ENCODE data around the gene TRIO. TPM values are rescaled to one million over a fixed set of nuclear protein-coding genes. Genes with fewer than 3 reads are reported as not detected.

The TRIO gene
- total RNA-seq, 1 donor from 2014 or later: 71.6 TPM

GRCh38 chr5:14218897-14219573, 75.9 kb downstream of the TRIO start:
- no peak for TF ChIP-seq CTCF (IDR thresholded peaks at IDR 0.05; ENCODE audit: insufficient read depth, low read length, severe bottlenecking)
- no peak for FAIRE-seq

GRCh38 chr5:14219800-14220512, 76.8 kb downstream of the TRIO start:
- Histone ChIP-seq H3K36me3 (ENCODE audit: control insufficient read depth, insufficient read depth, low read length) (no peaks in the 10 kb centered on the region), H3K27me3 (ENCODE audit: control insufficient read depth, insufficient read depth, low read length) (no peaks in the 10 kb centered on the region), H3K4me3 (ENCODE audit: low read depth, low read length) (no peak overlapping the region)
- TF ChIP-seq CTCF (IDR thresholded peaks at IDR 0.05; ENCODE audit: insufficient read depth, low read length, severe bottlenecking): no peak
- FAIRE-seq (no peak), DNase-seq (ENCODE audit: low read depth) (no peak)

More at GRCh38 chr5:14218897-14219573, 75.9 kb downstream of the TRIO start:
- no peak for DNase-seq (ENCODE audit: low read depth)
- no peaks in the 10 kb centered on the region for H3K27me3 ChIP-seq (ENCODE audit: control insufficient read depth, insufficient read depth, low read length)
- H3K4me3 ChIP-seq (ENCODE audit: low read depth, low read length): no peak overlapping the region
- H3K36me3 ChIP-seq (ENCODE audit: control insufficient read depth, insufficient read depth, low read length): no peaks in the 10 kb centered on the region

GRCh38 chr5:14220642-14221041, 77.5 kb downstream of the TRIO start:
- H3K27me3 ChIP-seq (ENCODE audit: control insufficient read depth, insufficient read depth, low read length): no peaks in the 10 kb centered on the region
- H3K4me3 ChIP-seq (ENCODE audit: low read depth, low read length): no peak overlapping the region
- FAIRE-seq (no peak), DNase-seq (ENCODE audit: low read depth) (no peak)
- no peak for TF ChIP-seq CTCF (IDR thresholded peaks at IDR 0.05; ENCODE audit: insufficient read depth, low read length, severe bottlenecking)
- H3K36me3 ChIP-seq (ENCODE audit: control insufficient read depth, insufficient read depth, low read length): no peaks in the 10 kb centered on the region

- no peaks in the 10 kb centered on the region for H3K27me3 ChIP-seq (ENCODE audit: control insufficient read depth, insufficient read depth, low read length)
- no peak for TF ChIP-seq CTCF (IDR thresholded peaks at IDR 0.05; ENCODE audit: insufficient read depth, low read length, severe bottlenecking)
- no peaks in the 10 kb centered on the region for H3K36me3 ChIP-seq (ENCODE audit: control insufficient read depth, insufficient read depth, low read length)
- FAIRE-seq (no peak), DNase-seq (ENCODE audit: low read depth) (no peak)
- no peak overlapping the region for H3K4me3 ChIP-seq (ENCODE audit: low read depth, low read length)
These were observed 78.6 kb downstream of the TRIO start for GRCh38 chr5:14221732-14222131.

GRCh38 chr5:14222206-14222605, 79.1 kb downstream of the TRIO start:
- Histone ChIP-seq H3K36me3 (ENCODE audit: control insufficient read depth, insufficient read depth, low read length) (no peaks in the 10 kb centered on the region), H3K27me3 (ENCODE audit: control insufficient read depth, insufficient read depth, low read length) (no peaks in the 10 kb centered on the region), H3K4me3 (ENCODE audit: low read depth, low read length) (no peak overlapping the region)
- DNase-seq (ENCODE audit: low read depth) (no peak), FAIRE-seq (no peak)
- TF ChIP-seq CTCF (IDR thresholded peaks at IDR 0.05; ENCODE audit: insufficient read depth, low read length, severe bottlenecking): no peak
